HG03039 (cell line): Measurements from ENCODE around the gene MGAT5.
A peak's percentile ranks its signal among the peaks of the same experiment; 100 is the strongest.

Source experiments
- ATAC-seq: cut with Tn5 transposase; IDR thresholded peaks from one replicate; pipeline ENCODE4 v1.9.1; 2021; ENCODE audit warnings: mild to moderate bottlenecking, moderate library complexity; ENCODE audit not compliant: unreplicated experiment

Gene MGAT5

GRCh38 chr2:134252092-134252750 is 1.7 kb upstream of the MGAT5 start:
- no peak for ATAC-seq

- peak; percentile 59 for ATAC-seq
Measured at GRCh38 chr2:134253117-134253704, 661 bp upstream of the MGAT5 start.

- no peak for ATAC-seq
Measured at GRCh38 chr2:134254824-134255223, 952 bp downstream of the MGAT5 start.

GRCh38 chr2:134256956-134257355 is 3.1 kb downstream of the MGAT5 start:
- ATAC-seq: no peak

GRCh38 chr2:134257509-134257908 is 3.6 kb downstream of the MGAT5 start:
- no peak for ATAC-seq

GRCh38 chr2:134257965-134258683 is 4.3 kb downstream of the MGAT5 start:
- ATAC-seq: no peak

- ATAC-seq: no peak
Measured at GRCh38 chr2:134258684-134259388, 5.0 kb downstream of the MGAT5 start.

GRCh38 chr2:134259571-134259970 is 5.7 kb downstream of the MGAT5 start:
- no peak for ATAC-seq

GRCh38 chr2:134259994-134260393 is 6.1 kb downstream of the MGAT5 start:
- ATAC-seq: no peak

GRCh38 chr2:134260713-134261112 is 6.8 kb downstream of the MGAT5 start:
- ATAC-seq: no peak

GRCh38 chr2:134261398-134262131 is 7.7 kb downstream of the MGAT5 start:
- peak; percentile 45 for ATAC-seq

GRCh38 chr2:134262684-134263083 is 8.8 kb downstream of the MGAT5 start:
- peak; percentile 31 for ATAC-seq

GRCh38 chr2:134268265-134268664 is 14.4 kb downstream of the MGAT5 start:
- ATAC-seq: no peak

- ATAC-seq: no peak
Measured at GRCh38 chr2:134269230-134269629, 15.4 kb downstream of the MGAT5 start.

GRCh38 chr2:134269972-134270735 is 16.3 kb downstream of the MGAT5 start:
- no peak for ATAC-seq

- no peak for ATAC-seq
Measured at GRCh38 chr2:134271758-134272157, 17.9 kb downstream of the MGAT5 start.

GRCh38 chr2:134272806-134273205 is 18.9 kb downstream of the MGAT5 start:
- ATAC-seq: no peak

- ATAC-seq: no peak
Measured at GRCh38 chr2:134273256-134273983, 19.5 kb downstream of the MGAT5 start.

GRCh38 chr2:134274121-134274520 is 20.2 kb downstream of the MGAT5 start:
- no peak for ATAC-seq
